ENCODE measurements around the gene RELN.

The RELN gene

GRCh38 chr7:103474956-103475355, 514.5 kb downstream of the RELN start:
- no peak overlapping the region for H3K4me3 ChIP-seq (ENCODE audit: low read length)
- no peak overlapping the region for H3K9ac ChIP-seq (ENCODE audit: low read length)
- peaks cover 5% of the 10 kb centered on the region for H3K4me1 ChIP-seq (ENCODE audit: control insufficient read depth, insufficient read depth, low read length)
- no peaks in the 10 kb centered on the region for H3K27me3 ChIP-seq (ENCODE audit: control insufficient read depth, insufficient read depth, low read length)
- no peaks in the 10 kb centered on the region for H3K9me3 ChIP-seq (ENCODE audit: control insufficient read depth, low read length)
- H3K36me3 ChIP-seq (ENCODE audit: control insufficient read depth, insufficient read depth, low read length): no peaks in the 10 kb centered on the region

DNA sequence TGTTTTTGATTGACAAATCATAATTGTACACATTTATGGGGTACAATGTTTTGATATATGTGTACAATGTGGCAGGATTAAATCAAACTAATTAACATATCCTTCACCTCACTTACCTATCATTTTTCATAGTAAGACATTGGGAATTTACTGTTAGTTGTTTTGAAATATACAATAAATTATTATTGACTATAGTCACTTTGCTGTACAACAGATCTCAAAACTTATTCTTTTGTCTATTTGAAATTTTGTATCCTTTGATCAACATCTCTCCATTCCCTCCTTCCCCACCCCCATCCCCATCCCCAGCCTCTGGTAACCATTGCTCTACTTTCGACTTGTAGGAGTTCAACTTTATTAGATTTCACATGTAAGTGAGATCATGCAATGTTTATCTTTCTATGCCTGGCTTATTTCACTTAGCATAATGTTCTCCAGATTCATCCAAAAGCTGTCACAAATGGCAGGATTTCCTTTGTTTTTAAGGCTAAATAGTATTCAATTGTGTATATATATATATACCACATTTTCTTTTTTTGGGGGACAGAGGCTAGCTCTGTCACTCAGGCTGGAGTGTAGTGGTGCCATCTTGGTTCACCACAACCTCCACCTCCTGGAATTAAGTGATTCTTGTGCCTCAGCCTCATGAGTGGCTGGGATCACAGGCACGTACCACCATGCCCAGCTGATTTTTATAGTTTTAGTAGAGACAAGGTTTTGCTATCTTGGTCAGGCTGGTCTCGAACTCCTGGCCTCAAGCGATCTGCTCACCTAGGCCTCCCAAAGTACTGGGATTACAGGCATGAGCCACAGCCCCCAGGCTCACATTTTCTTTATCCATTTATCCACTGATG, 520.1 kb downstream of the RELN start:
- Histone ChIP-seq H3K27me3 (ENCODE audit: control insufficient read depth, insufficient read depth, low read length) (no peaks in the 10 kb centered on the region), H3K9ac (ENCODE audit: low read length) (no peak overlapping the region), H3K4me1 (ENCODE audit: control insufficient read depth, insufficient read depth, low read length) (no peaks in the 10 kb centered on the region), H3K36me3 (ENCODE audit: control insufficient read depth, insufficient read depth, low read length) (no peaks in the 10 kb centered on the region), H3K4me3 (ENCODE audit: low read length) (no peak overlapping the region), H3K9me3 (ENCODE audit: control insufficient read depth, low read length) (no peaks in the 10 kb centered on the region)

DNA sequence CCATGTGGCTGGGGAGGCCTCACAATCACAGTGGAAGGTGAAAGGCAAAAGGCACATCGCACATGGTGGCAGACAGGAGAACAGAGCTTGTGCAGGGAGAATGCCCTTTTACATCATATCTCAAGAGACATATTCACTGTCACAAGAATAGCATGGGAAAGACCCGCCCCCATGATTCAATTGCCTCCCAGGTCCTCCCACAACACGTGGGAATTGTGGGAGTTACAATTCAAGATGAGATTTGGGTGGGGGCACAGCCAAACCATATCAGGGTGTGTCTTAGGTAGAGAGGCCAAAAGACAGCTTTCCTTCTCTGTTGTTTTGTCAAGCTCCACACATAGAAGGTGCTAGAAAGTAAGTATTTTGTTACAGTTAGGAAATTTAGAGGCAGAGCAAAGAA, 522.6 kb downstream of the RELN start:
- H3K36me3 ChIP-seq (ENCODE audit: control insufficient read depth, insufficient read depth, low read length): no peaks in the 10 kb centered on the region
- H3K9me3 ChIP-seq (ENCODE audit: control insufficient read depth, low read length): no peaks in the 10 kb centered on the region
- H3K9ac ChIP-seq (ENCODE audit: low read length): no peak overlapping the region
- no peaks in the 10 kb centered on the region for H3K4me1 ChIP-seq (ENCODE audit: control insufficient read depth, insufficient read depth, low read length)
- no peaks in the 10 kb centered on the region for H3K27me3 ChIP-seq (ENCODE audit: control insufficient read depth, insufficient read depth, low read length)
- no peak overlapping the region for H3K4me3 ChIP-seq (ENCODE audit: low read length)

DNA sequence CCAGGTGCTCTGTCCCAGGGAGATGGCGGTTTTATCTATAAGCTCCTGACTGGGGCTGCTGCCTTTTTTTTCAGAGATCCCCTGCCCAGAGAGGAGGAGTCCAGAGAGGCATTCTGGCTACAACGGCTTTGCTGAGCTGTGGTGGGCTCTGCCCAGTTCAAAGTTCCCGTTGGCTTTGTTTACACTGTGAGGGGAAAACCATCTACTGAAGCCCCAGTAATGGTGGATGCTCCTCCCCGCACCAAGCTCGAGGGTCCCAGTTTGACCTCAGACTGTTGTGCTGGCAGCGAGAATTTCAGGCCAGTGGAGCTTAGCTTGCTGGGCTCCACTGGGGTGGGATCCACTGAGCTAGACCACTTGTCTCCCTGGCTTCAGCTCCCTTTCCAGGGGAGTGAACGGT, 527.1 kb downstream of the RELN start:
- Histone ChIP-seq H3K9me3 (ENCODE audit: control insufficient read depth, low read length) (no peaks in the 10 kb centered on the region), H3K36me3 (ENCODE audit: control insufficient read depth, insufficient read depth, low read length) (no peaks in the 10 kb centered on the region), H3K4me1 (ENCODE audit: control insufficient read depth, insufficient read depth, low read length) (no peaks in the 10 kb centered on the region), H3K9ac (ENCODE audit: low read length) (no peak overlapping the region), H3K4me3 (ENCODE audit: low read length) (no peak overlapping the region), H3K27me3 (ENCODE audit: control insufficient read depth, insufficient read depth, low read length) (no peaks in the 10 kb centered on the region)

DNA sequence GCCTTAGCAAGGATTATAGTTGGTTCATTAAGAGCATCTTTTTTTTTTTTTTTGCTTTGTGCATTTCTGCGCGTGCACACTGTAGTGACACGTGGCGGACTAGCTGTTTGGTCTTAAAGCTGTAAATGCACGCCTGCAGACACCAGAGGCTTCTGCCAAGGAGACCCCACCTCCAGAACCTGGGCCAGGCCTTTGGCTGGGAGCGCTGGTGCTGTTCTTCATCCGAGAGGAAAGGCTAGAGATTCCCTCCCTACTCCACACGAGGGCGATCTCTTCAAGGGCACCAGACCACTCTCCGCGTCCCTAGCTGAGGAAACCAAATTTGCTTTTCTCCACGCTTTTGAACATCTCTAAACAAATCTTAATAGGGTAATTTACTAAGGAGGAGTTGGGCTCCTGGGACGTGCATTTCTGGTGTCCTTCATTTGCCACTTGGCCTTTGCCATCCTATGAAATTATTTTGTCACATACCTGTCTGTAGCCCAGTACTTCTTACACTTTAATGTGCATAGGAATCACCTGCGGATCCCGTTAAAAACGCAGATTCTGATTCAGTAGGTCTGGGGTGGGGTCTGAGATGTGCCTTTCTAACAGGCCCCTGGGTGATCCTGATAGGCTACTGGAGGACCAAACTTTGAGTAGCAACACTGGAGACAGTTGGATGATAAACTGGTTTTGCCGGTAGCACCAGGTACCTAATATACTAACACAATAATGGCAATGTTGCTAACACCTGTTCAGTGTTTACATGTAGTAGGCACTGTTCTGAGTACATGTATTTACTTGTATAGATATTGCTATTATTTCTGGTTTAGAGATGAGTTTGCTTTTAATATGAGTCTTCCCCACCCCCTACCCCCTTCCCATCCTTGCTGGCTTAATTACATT, 542.1 kb downstream of the RELN start:
- Histone ChIP-seq H3K4me1 (ENCODE audit: control insufficient read depth, insufficient read depth, low read length) (peaks cover 15% of the 10 kb centered on the region), H3K9ac (ENCODE audit: low read length) (no peak overlapping the region), H3K9me3 (ENCODE audit: control insufficient read depth, low read length) (no peaks in the 10 kb centered on the region), H3K27me3 (ENCODE audit: control insufficient read depth, insufficient read depth, low read length) (peaks cover 9% of the 10 kb centered on the region), H3K36me3 (ENCODE audit: control insufficient read depth, insufficient read depth, low read length) (no peaks in the 10 kb centered on the region), H3K4me3 (ENCODE audit: low read length) (no peak overlapping the region)

GRCh38 chr7:103446049-103446520, 543.4 kb downstream of the RELN start, which contains the start of gene SLC26A5:
SLC26A5 (minus strand) TSS chr7:103446207; CDS start chr7:103421514, 24,693 bp downstream.
- H3K4me1 ChIP-seq (ENCODE audit: control insufficient read depth, insufficient read depth, low read length): peaks cover 15% of the 10 kb centered on the region
- H3K9ac ChIP-seq (ENCODE audit: low read length): peak within 1 kb of the TSS; percentile 81
- peak within 1 kb of the TSS; percentile 71 for H3K4me3 ChIP-seq (ENCODE audit: low read length)
- no peaks in the 10 kb centered on the region for H3K9me3 ChIP-seq (ENCODE audit: control insufficient read depth, low read length)
- H3K36me3 ChIP-seq (ENCODE audit: control insufficient read depth, insufficient read depth, low read length): no peaks in the 10 kb centered on the region
- H3K27me3 ChIP-seq (ENCODE audit: control insufficient read depth, insufficient read depth, low read length): peaks cover 9% of the 10 kb centered on the region

GRCh38 chr7:103445228-103446048, 544.0 kb downstream of the RELN start:
- Histone ChIP-seq H3K9me3 (ENCODE audit: control insufficient read depth, low read length) (no peaks in the 10 kb centered on the region), H3K36me3 (ENCODE audit: control insufficient read depth, insufficient read depth, low read length) (no peaks in the 10 kb centered on the region), H3K27me3 (ENCODE audit: control insufficient read depth, insufficient read depth, low read length) (peaks cover 9% of the 10 kb centered on the region), H3K9ac (ENCODE audit: low read length) (peak overlapping the region; percentile 81), H3K4me3 (ENCODE audit: low read length) (peak overlapping the region; percentile 71), H3K4me1 (ENCODE audit: control insufficient read depth, insufficient read depth, low read length) (peaks cover 15% of the 10 kb centered on the region)

GRCh38 chr7:103439661-103440060, 549.8 kb downstream of the RELN start:
- H3K36me3 ChIP-seq (ENCODE audit: control insufficient read depth, insufficient read depth, low read length): no peaks in the 10 kb centered on the region
- no peak overlapping the region for H3K4me3 ChIP-seq (ENCODE audit: low read length)
- no peaks in the 10 kb centered on the region for H3K4me1 ChIP-seq (ENCODE audit: control insufficient read depth, insufficient read depth, low read length)
- H3K9ac ChIP-seq (ENCODE audit: low read length): no peak overlapping the region
- H3K27me3 ChIP-seq (ENCODE audit: control insufficient read depth, insufficient read depth, low read length): no peaks in the 10 kb centered on the region
- no peaks in the 10 kb centered on the region for H3K9me3 ChIP-seq (ENCODE audit: control insufficient read depth, low read length)

GRCh38 chr7:103437623-103438022, 551.8 kb downstream of the RELN start:
- H3K9ac ChIP-seq (ENCODE audit: low read length): no peak overlapping the region
- peaks cover 8% of the 10 kb centered on the region for H3K4me1 ChIP-seq (ENCODE audit: control insufficient read depth, insufficient read depth, low read length)
- H3K36me3 ChIP-seq (ENCODE audit: control insufficient read depth, insufficient read depth, low read length): no peaks in the 10 kb centered on the region
- no peaks in the 10 kb centered on the region for H3K9me3 ChIP-seq (ENCODE audit: control insufficient read depth, low read length)
- H3K27me3 ChIP-seq (ENCODE audit: control insufficient read depth, insufficient read depth, low read length): no peaks in the 10 kb centered on the region
- no peak overlapping the region for H3K4me3 ChIP-seq (ENCODE audit: low read length)

- Histone ChIP-seq H3K27me3 (ENCODE audit: control insufficient read depth, insufficient read depth, low read length) (no peaks in the 10 kb centered on the region), H3K9ac (ENCODE audit: low read length) (no peak overlapping the region), H3K4me1 (ENCODE audit: control insufficient read depth, insufficient read depth, low read length) (peaks cover 8% of the 10 kb centered on the region), H3K9me3 (ENCODE audit: control insufficient read depth, low read length) (no peaks in the 10 kb centered on the region), H3K36me3 (ENCODE audit: control insufficient read depth, insufficient read depth, low read length) (no peaks in the 10 kb centered on the region), H3K4me3 (ENCODE audit: low read length) (no peak overlapping the region)
Measured at GRCh38 chr7:103432712-103433111, 556.7 kb downstream of the RELN start.

DNA sequence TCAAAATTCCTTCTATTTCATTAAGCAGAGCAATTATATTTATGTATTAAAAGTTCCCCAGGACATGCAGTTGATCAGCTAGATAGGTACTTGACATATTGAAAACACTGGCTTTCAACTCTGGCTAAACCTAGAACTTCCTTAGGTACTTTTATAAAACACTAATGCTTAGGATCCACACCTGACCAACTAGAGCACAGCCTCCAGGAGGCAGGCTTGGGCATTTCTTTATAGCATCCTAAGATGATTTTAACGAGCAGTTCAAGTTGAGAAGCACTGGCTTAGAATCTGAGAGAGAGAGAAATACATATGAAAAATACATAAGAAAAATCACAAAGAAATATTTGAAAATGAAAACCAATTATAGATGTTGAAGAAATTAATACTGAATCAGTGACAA, 564.3 kb downstream of the RELN start:
- Histone ChIP-seq H3K9me3 (ENCODE audit: control insufficient read depth, low read length) (no peaks in the 10 kb centered on the region), H3K9ac (ENCODE audit: low read length) (no peak overlapping the region), H3K4me3 (ENCODE audit: low read length) (no peak overlapping the region), H3K36me3 (ENCODE audit: control insufficient read depth, insufficient read depth, low read length) (no peaks in the 10 kb centered on the region), H3K27me3 (ENCODE audit: control insufficient read depth, insufficient read depth, low read length) (no peaks in the 10 kb centered on the region), H3K4me1 (ENCODE audit: control insufficient read depth, insufficient read depth, low read length) (no peaks in the 10 kb centered on the region)

All from mucosa of stomach (tissue), 1 donor.